ENCODE results near the gene TASP1.

The TASP1 gene

GRCh38 chr20:13452470-13453124 is 186.1 kb downstream of the TASP1 start:
- H3K27me3 ChIP-seq (ENCODE audit: insufficient read depth, low read length, poor library complexity) = no peaks in the 10 kb centered on the region
- H3K36me3 ChIP-seq (ENCODE audit: insufficient read depth, low read length) = peaks cover 78% of the 10 kb centered on the region
- H4K20me1 ChIP-seq (ENCODE audit: insufficient read depth, low read length) = no peaks in the 10 kb centered on the region
- no peak for TF ChIP-seq CTCF (IDR thresholded peaks at IDR 0.05; ENCODE audit: borderline replicate concordance, extremely low read depth, low read length, poor library complexity, severe bottlenecking)
- TF ChIP-seq EZH2 (IDR thresholded peaks at IDR 0.05; ENCODE audit: borderline replicate concordance, low read depth, low read length, severe bottlenecking) = no peak
- H3K4me1 ChIP-seq (ENCODE audit: insufficient read depth, low read length) = no peaks in the 10 kb centered on the region
- no peak overlapping the region for H3K27ac ChIP-seq (ENCODE audit: low read length)
- DNase-seq (no peak), ATAC-seq (ENCODE audit: insufficient read depth, low read depth) (no peak)
- H3K79me2 ChIP-seq (ENCODE audit: insufficient read depth, low read length) = peaks cover 67% of the 10 kb centered on the region
- H2AFZ ChIP-seq (ENCODE audit: low read depth, low read length) = no peak overlapping the region
- no peak overlapping the region for H3K4me2 ChIP-seq (ENCODE audit: insufficient read depth, low read length)
- no peak overlapping the region for H3K4me3 ChIP-seq (ENCODE audit: low read depth in 1 of 2, low read length in 2 of 2)
- no peaks in the 10 kb centered on the region for H3K9me3 ChIP-seq (ENCODE audit: insufficient read depth, low read length, severe bottlenecking)
- no peak overlapping the region for H3K9ac ChIP-seq (ENCODE audit: low read depth, low read length)

GRCh38 chr20:13449868-13450434 is 188.8 kb downstream of the TASP1 start:
- H3K4me2 ChIP-seq (ENCODE audit: insufficient read depth, low read length) = no peak overlapping the region
- H3K4me1 ChIP-seq (ENCODE audit: insufficient read depth, low read length) = no peaks in the 10 kb centered on the region
- DNase-seq (no peak), ATAC-seq (ENCODE audit: insufficient read depth, low read depth) (no peak)
- H3K4me3 ChIP-seq (ENCODE audit: low read depth in 1 of 2, low read length in 2 of 2) = no peak overlapping the region
- H3K27me3 ChIP-seq (ENCODE audit: insufficient read depth, low read length, poor library complexity) = no peaks in the 10 kb centered on the region
- H3K9ac ChIP-seq (ENCODE audit: low read depth, low read length) = no peak overlapping the region
- H3K9me3 ChIP-seq (ENCODE audit: insufficient read depth, low read length, severe bottlenecking) = no peaks in the 10 kb centered on the region
- H3K27ac ChIP-seq (ENCODE audit: low read length) = no peak overlapping the region
- TF ChIP-seq CTCF (IDR thresholded peaks at IDR 0.05; ENCODE audit: borderline replicate concordance, extremely low read depth, low read length, poor library complexity, severe bottlenecking) = no peak
- no peak for TF ChIP-seq EZH2 (IDR thresholded peaks at IDR 0.05; ENCODE audit: borderline replicate concordance, low read depth, low read length, severe bottlenecking)
- H2AFZ ChIP-seq (ENCODE audit: low read depth, low read length) = no peak overlapping the region
- peaks cover 72% of the 10 kb centered on the region for H3K36me3 ChIP-seq (ENCODE audit: insufficient read depth, low read length)
- peaks cover 79% of the 10 kb centered on the region for H3K79me2 ChIP-seq (ENCODE audit: insufficient read depth, low read length)
- no peaks in the 10 kb centered on the region for H4K20me1 ChIP-seq (ENCODE audit: insufficient read depth, low read length)

- Histone ChIP-seq H2AFZ (ENCODE audit: low read depth, low read length) (no peak overlapping the region), H4K20me1 (ENCODE audit: insufficient read depth, low read length) (no peaks in the 10 kb centered on the region), H3K9me3 (ENCODE audit: insufficient read depth, low read length, severe bottlenecking) (no peaks in the 10 kb centered on the region), H3K4me2 (ENCODE audit: insufficient read depth, low read length) (no peak overlapping the region), H3K9ac (ENCODE audit: low read depth, low read length) (no peak overlapping the region), H3K79me2 (ENCODE audit: insufficient read depth, low read length) (peaks cover 78% of the 10 kb centered on the region), H3K36me3 (ENCODE audit: insufficient read depth, low read length) (peaks cover 69% of the 10 kb centered on the region), H3K27ac (ENCODE audit: low read length) (no peak overlapping the region), H3K4me1 (ENCODE audit: insufficient read depth, low read length) (no peaks in the 10 kb centered on the region), H3K27me3 (ENCODE audit: insufficient read depth, low read length, poor library complexity) (no peaks in the 10 kb centered on the region), H3K4me3 (ENCODE audit: low read depth in 1 of 2, low read length in 2 of 2) (no peak overlapping the region)
- TF ChIP-seq EZH2 (IDR thresholded peaks at IDR 0.05; ENCODE audit: borderline replicate concordance, low read depth, low read length, severe bottlenecking) (no peak), CTCF (IDR thresholded peaks at IDR 0.05; ENCODE audit: borderline replicate concordance, extremely low read depth, low read length, poor library complexity, severe bottlenecking) (no peak)
- DNase-seq = no peak
- ATAC-seq (ENCODE audit: insufficient read depth, low read depth) = peak; percentile 59
These were observed 191.1 kb downstream of the TASP1 start for GRCh38 chr20:13447385-13448180.

Measured in DND-41 (cell line).